Inflammatory macrophage (primary cell): Measurements from ENCODE around the gene ZNF573.

Experiments used
- DNase-seq, 2 donors: peaks; one replicate each; pipeline ENCODE4 v3.0.0-alpha.2; 2020 to 2022

Gene ZNF573

DNA sequence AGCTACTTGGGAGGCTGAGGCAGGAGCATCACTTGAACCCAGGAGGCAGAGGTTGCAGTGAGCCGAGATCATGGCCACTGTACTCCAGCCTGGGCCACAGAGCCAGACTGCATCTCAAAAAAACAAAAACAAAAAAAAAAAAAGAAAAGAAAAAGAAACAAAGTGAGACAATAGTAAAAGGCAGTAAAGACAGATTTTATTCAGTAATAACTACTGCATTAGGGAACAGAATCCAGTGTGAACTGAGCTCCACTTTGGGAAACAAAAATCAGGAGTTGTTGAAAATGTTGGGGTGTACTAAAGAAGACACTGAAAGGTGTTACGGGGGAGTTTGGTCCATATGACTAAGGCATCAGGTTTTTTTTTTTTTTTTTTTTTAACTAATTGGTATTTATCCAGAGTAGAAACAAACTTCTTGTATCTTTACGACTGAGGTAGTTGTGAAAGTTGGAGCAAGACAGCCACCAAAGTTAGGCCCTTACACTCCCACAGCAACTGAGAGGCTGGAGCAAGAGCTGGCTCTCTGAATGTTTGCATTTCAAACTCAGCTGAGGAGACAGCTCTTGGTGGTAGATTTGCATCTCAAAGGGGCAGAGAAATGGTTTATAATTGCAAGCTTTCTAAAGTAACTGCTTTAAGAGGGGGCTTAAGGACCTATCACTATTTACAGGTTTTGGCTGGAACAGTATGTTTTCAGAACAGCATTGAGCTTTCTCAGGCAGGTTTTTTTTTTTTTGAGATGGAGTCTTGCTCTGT is 84.1 kb downstream of the ZNF573 start:
- no peak for DNase-seq

DNA sequence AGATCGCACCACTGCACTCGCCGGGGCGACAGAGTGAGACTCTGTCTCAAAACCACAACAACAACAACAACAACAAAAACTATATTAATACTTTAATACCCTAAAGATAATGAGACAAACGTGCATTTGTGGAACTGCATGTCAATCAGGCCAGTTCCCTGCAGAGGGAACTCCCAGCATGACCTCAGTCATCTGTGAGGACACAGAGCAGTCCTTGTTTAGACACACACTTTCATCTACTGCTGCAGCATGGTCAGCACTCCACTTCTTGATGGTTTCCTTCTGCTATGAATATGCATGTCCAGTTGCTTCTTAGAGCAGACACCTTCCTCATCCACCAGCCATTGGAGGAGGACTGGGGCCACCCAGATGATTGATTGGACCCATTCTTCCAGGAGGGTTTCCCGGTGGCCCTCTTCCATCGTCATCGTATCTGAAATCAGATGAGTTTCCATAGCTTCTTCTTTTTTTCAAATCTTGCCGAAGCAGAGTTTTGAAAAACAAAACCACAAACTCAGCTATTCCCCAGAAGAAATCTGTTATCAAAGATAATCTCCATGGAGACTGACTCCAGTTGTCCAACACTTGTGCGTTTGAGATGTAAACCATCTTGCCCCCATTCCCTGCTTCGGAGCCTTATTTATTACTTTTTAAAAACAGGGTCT is 86.3 kb downstream of the ZNF573 start:
- no peak for DNase-seq

DNA sequence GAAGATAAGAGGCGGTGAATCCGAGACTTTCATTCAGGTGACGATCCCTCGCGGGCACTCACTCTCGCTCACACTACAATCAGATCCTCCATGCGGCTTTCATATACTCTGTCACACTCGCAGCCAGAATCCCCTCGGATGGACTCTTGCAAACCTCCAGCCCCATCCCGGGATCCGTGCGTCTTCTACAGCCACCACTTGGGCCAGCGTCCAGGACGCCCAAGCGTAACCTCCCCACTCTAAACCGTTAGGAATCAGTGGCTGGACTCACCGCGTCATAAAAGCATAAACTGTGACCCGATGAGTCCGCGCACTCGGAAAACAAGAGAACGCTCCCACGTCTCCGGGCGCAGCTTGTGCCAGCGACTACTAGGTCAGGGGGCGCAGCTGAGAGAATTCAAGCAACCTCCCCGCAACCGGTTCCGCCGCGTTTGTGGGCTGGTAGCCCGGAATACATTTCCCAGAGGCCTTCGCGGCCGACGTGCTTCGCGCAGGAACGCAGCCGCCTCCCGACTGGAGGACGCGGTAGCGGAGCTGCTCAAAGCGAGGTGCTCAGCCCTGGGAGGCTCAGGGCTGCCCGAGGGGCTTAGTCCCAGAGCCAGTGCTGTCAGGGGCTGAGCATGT is 87.4 kb downstream of the ZNF573 start:
- DNase-seq: peak; percentile 41 to 87
